CD4-positive, alpha-beta T cell treated with Interleukin-2 at 100 ng/mL for 4 hours (primary cell): ENCODE measurements around the gene ROPN1B.
"Not testable (repeated sequence)": the region's sequence is repeated elsewhere in the genome, so short reads cannot be mapped to it uniquely, and the experiment has no call there.

Experiments
- DNase-seq: peaks from one replicate; pipeline ENCODE4 v3.0.0-alpha.2; 2020; ENCODE audit warnings: low spot score

Gene ROPN1B

GRCh38 chr3:125968701-125969592 is at the start of gene ROPN1B:
TSS of gene ROPN1B (plus strand) at chr3:125969178. CDS start at chr3:125972055, 2,877 bp downstream.
- not testable (repeated sequence) for DNase-seq

- not testable (repeated sequence) for DNase-seq
Observed at GRCh38 chr3:125920191-125920590, 48.8 kb upstream of the ROPN1B start.

- DNase-seq, result not testable (repeated sequence)
Observed at GRCh38 chr3:125920751-125921279, 48.2 kb upstream of the ROPN1B start.

- peak; percentile 53 for DNase-seq
Observed at GRCh38 chr3:125921712-125922111, 47.3 kb upstream of the ROPN1B start.

GRCh38 chr3:125923324-125924115 is 45.5 kb upstream of the ROPN1B start:
- not testable (repeated sequence) for DNase-seq

- DNase-seq, result not testable (repeated sequence)
Observed at GRCh38 chr3:125924276-125924675, 44.7 kb upstream of the ROPN1B start.

- DNase-seq, result not testable (repeated sequence)
Observed at GRCh38 chr3:125925727-125926126, 43.3 kb upstream of the ROPN1B start.

GRCh38 chr3:125928771-125929545 is 40.0 kb upstream of the ROPN1B start:
- peak; percentile 69 for DNase-seq

GRCh38 chr3:125929765-125930164 is 39.2 kb upstream of the ROPN1B start:
- not testable (repeated sequence) for DNase-seq

GRCh38 chr3:125931355-125931880 is 37.6 kb upstream of the ROPN1B start:
- not testable (repeated sequence) for DNase-seq

- DNase-seq, result not testable (repeated sequence)
Observed at GRCh38 chr3:125933397-125934173, 35.4 kb upstream of the ROPN1B start.

GRCh38 chr3:125935252-125935874 is 33.6 kb upstream of the ROPN1B start:
- not testable (repeated sequence) for DNase-seq

- not testable (repeated sequence) for DNase-seq
Observed at GRCh38 chr3:125936210-125936815, 32.7 kb upstream of the ROPN1B start.

- not testable (repeated sequence) for DNase-seq
Observed at GRCh38 chr3:125936891-125937290, 32.1 kb upstream of the ROPN1B start.

- not testable (repeated sequence) for DNase-seq
Observed at GRCh38 chr3:125947806-125948205, 21.2 kb upstream of the ROPN1B start.

- not testable (repeated sequence) for DNase-seq
Observed at GRCh38 chr3:125948901-125949300, 20.1 kb upstream of the ROPN1B start.

- not testable (repeated sequence) for DNase-seq
Observed at GRCh38 chr3:125951176-125951575, 17.8 kb upstream of the ROPN1B start.

GRCh38 chr3:125957020-125957419 is 12.0 kb upstream of the ROPN1B start:
- DNase-seq, result not testable (repeated sequence)

GRCh38 chr3:125957674-125958510 is 11.1 kb upstream of the ROPN1B start:
- DNase-seq, result no peak
